ENCODE measurements around the gene DNAI4.

Gene DNAI4

DNA sequence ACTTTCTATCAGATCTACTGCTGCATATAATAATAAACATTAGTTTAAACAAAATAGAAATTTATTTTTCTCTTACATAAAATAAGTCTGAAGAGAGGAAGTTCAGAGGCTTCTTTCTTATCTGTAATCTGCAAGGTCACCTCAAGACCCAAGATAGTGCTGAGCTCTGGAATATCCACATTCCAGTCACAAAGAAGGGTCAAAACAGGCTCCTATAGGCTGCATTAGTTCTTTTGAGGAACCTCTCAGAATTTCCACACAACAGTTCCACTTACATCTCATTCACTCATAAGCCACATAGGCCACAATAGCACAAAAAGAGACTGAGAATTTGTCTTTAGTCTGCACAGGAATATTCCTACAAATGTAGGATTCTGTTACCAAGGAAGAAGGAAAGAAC lies 157.0 kb downstream of the DNAI4 start:
- no peak for DNase-seq (ENCODE audit: low spot score)

DNA sequence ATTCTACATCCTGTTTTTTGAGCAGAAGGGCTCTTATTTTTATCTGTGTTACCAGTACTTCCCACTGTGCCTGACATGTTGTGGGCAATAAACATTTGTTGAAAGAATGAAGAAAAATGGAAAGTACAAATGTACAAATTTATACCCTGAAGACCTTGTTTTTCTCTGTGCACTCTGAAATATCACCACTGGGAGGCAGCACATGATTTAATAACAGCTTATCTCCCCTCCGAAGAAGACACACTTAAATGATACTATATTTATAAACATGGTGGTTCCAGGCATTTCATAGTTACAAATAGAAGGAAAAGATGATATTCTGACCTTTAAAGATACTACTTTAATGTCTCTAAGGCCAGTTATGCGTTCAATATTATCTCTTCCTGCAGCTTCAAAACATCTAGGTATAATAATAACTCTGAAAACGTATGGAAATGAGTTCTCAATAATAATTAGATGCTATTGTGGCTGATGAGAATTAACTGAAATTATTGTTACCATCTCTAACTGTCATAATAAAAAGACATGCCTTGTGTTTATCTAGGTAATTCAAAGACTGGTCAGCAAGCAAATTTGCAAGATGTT lies 159.6 kb downstream of the DNAI4 start:
- peak; percentile 40 for DNase-seq (ENCODE audit: low spot score)

Data from D341Med (cell line).